Motor neuron (in vitro differentiated cells): ENCODE results near the gene TINAGL1. TPM values are rescaled to one million over a fixed set of nuclear protein-coding genes. Genes with fewer than 3 reads are reported as not detected.

Source experiments
- total RNA-seq, 8 experiments: library from RNA; unstranded; fragments of 300-600 nt; gene quantifications; 2 replicates each; pipeline versions ENCODE4 v1.2.3 to v1.2.4, GENCODE V29; 2022

Gene TINAGL1
- total RNA-seq, 8 experiments from 2014 or later: 0.11 to 120 (median 1.7) TPM; not detected in 1

Other genes with a start within 250 kb of the TINAGL1 start
- gene FABP3, start 203.4 kb upstream of the TINAGL1 start, total RNA-seq: 10 to 100 TPM in 6 of 8 experiments, 1 to 10 TPM in 2; 2.5 to 70.0 (median 22.4) TPM
- gene SERINC2, start 163.3 kb upstream of the TINAGL1 start, total RNA-seq: 10 to 100 TPM in 4 of 8 experiments, 1 to 10 TPM in 4; 1.4 to 18.8 (median 10.0) TPM
- under 1 TPM in 7 of 8 experiments, not detected in 1; 0.11 to 0.91 (median 0.27) TPM for gene HCRTR1, start 41.2 kb downstream of the TINAGL1 start, total RNA-seq
- 10 to 100 TPM; 43.2 to 79.6 (median 54.5) TPM for gene PEF1, start 68.4 kb downstream of the TINAGL1 start, total RNA-seq
- gene COL16A1, start 127.5 kb downstream of the TINAGL1 start, total RNA-seq: 10 to 100 TPM in 2 of 8 experiments, 1 to 10 TPM in 4, under 1 TPM in 2; 0.87 to 39.0 (median 3.8) TPM
- gene ADGRB2, start 187.8 kb downstream of the TINAGL1 start, total RNA-seq: 10 to 100 TPM in 7 of 8 experiments, 1 to 10 TPM in 1; 3.7 to 60.2 (median 35.4) TPM
- gene SPOCD1, start 239.5 kb downstream of the TINAGL1 start, total RNA-seq: 1 to 10 TPM in 3 of 8 experiments, under 1 TPM in 5; 0.05 to 4.0 (median 0.65) TPM